GM12873 (cell line): Measurements from ENCODE around the gene RFX6.

Experiments used
- TF ChIP-seq, protein P1 (sequence below): IDR thresholded peaks from 2 replicates; pipeline ENCODE4 v1.5.1; 2012; ENCODE audit warnings: low read depth, mild to moderate bottlenecking, moderate library complexity, low read length, control low read depth; ENCODE audit not compliant: insufficient read depth; ENCODE audit errors: missing control alignments

Gene RFX6

DNA sequence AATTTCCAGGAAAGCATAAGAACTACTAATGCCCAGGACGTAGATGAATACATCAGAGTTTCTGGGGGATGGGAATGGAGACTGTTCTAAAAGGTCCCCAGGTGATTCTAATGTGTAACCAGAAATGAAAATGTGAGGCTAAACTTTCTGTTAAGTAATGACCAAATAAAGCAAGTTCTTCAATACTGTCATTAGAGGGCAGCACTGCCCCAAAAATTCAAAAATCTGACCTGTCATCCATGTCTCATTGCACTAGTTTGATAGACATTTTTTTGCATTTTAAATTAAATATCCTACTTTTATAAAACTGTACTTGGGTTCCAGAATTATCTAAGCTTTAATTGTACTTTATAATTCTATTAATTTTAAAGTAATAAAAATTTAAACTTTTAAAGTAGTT is 94.9 kb downstream of the RFX6 start:
- TF ChIP-seq, protein P1, sequence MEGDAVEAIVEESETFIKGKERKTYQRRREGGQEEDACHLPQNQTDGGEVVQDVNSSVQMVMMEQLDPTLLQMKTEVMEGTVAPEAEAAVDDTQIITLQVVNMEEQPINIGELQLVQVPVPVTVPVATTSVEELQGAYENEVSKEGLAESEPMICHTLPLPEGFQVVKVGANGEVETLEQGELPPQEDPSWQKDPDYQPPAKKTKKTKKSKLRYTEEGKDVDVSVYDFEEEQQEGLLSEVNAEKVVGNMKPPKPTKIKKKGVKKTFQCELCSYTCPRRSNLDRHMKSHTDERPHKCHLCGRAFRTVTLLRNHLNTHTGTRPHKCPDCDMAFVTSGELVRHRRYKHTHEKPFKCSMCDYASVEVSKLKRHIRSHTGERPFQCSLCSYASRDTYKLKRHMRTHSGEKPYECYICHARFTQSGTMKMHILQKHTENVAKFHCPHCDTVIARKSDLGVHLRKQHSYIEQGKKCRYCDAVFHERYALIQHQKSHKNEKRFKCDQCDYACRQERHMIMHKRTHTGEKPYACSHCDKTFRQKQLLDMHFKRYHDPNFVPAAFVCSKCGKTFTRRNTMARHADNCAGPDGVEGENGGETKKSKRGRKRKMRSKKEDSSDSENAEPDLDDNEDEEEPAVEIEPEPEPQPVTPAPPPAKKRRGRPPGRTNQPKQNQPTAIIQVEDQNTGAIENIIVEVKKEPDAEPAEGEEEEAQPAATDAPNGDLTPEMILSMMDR, result peak; percentile 61

DNA sequence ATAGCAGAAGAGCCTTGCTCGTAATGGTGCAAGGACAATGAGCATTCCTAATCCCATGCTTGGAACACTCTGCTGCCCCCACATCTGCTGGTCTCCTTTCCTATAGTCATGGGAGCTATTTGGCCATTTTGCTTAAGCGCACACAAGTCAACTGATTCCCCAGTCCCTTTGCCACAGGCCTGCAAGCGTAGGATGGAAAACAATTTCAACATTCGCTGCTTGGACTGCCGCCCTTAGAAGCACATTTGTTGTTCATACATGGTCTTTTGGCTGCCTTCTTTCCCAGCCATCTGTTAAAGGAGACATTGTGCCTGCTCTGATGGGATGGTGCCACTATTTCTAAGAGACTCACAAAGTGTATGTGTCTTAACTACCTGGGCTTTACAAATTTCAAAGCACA is 96.9 kb downstream of the RFX6 start:
- TF ChIP-seq, protein P1, result no peak

DNA sequence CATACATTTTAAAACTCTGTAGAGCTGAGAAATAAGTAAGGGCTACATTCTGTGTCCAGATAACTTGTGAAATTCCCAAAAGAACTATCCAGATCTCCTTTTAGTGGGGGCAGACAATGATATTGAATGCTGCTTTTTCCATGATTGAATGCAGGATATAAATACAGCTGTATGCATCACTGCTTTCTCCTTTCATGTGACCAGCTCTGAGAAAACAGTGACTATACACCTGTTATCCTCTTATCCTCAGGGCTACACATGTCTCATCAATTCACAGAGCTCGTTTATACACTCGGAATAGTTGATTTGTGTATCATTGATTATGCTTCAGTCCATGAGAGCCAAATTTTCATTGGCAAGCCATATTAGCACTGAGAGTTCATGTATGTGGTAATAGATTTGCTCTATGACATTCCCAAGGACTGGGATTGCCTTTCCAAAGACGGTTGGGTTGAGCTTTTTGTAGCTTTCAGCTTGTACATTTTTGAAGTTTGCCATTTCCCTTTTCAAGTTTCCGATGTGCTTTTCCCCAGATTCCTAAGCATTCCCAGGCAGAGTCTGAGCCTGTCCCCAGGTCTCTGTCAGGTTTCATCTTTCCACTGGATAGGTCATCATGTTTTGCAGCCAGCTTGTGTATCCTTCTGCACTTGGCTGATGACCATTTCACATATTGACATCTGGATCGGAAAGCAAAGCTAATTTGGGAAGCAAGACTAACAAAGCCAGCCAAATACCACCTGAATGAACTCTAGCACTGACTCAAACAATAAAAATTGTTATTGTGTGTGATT is 97.7 kb downstream of the RFX6 start:
- TF ChIP-seq, protein P1, result no peak

DNA sequence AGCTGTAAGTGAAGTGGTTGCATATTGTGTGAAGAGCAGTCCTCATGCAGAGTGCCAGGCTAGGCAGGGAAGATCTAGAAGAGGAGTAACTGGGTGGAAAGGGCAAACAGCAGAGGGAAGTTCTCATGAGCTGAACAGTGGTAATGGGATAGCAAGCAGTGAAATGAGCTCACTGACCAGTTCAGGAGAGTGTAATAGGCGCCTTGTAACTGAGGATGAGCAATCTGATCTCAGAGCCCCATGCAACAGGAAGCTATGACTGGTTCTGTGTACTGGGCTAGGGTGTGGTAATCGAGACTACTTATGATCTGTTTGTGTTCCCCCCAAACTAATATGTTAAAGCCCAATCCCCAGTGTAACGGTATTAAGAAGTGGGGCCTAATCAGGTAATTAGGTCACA is 98.6 kb downstream of the RFX6 start:
- TF ChIP-seq, protein P1, result no peak

DNA sequence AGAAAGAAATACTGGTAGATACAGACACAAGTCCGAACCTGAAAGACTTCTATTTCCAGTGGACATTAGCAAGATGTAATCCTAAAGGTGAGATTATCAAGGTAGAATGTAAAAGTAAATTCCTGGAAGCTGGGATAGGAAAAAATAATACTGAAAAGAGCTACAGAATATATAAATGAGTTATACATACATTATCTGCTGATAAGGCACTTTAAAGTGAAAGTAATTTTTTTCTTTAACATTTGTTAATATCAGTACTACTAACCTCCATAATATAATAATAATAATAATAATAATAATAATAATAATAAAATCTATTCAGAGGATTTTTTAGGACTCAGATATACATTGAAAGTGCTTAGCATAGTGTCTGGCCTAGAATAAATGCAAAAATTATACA is 102.5 kb downstream of the RFX6 start:
- TF ChIP-seq, protein P1, result no peak
